GM12872 (cell line): ENCODE data around the gene FNDC1.
A peak's percentile ranks its signal among the peaks of the same experiment; 100 is the strongest.

Source experiments
- CTCF ChIP-seq: IDR thresholded peaks from 3 replicates; pipeline ENCODE4 v1.5.1; 2011; ENCODE audit warnings: low read depth, mild to moderate bottlenecking, low read length, moderate library complexity; ENCODE audit not compliant: insufficient read depth

FNDC1 gene

DNA sequence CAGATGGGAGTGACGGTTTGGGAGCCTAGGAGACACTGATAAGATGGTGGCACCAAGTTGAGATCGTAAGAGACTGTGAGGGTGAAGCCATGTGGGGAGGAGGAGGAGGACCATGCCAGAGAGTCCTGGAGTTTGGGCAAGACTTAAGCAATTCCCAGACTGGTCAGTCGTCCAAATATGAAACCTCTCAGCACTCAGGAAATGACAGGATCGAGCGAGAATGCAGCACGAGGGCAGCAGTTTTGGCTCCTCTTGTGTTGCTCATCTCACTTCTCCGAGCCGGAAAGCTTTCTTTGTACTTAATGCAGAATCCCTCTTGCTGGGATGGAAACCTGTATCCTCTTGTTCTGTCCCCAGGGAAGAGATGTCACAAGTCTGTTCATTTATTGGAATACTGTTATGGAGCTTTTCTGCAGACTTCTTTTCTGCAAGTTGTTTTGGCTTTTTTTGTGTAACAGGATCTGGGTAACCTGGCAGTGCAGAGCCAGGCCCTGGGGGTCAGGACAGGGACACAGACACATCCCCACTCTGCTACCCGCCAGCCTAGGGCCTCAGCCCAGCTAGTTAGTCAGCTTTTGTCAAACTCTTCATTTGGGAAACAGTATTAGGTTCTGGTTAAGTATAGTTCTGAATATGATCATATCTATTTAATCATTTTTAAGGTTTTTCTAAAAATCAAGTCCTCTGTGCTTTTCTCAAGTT, 34.3 kb downstream of the FNDC1 start:
- TF ChIP-seq CTCF, result no peak

- TF ChIP-seq CTCF, result no peak
Measured at GRCh38 chr6:159204605-159205004, 35.4 kb downstream of the FNDC1 start.

DNA sequence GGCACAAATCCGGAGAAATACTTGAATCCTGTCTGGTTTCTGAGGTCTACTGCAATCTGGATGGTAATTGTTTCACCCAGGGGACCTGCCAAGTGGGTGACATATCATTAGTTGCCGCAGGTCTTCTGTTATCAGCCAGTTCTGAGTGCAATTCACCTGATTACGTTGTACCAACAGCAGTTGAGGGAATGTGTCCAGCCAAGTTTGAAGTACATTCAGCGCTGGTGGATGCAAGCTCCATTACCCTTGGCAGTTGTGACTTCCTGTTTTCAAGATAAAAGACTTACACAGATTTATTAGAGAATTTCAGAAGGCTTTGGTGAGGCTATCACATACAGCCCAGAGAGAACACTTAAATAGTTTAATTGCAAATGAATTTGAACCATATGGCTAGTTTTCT, 42.8 kb downstream of the FNDC1 start:
- no peak for TF ChIP-seq CTCF

- TF ChIP-seq CTCF, result no peak
Measured at GRCh38 chr6:159212525-159213280, 43.5 kb downstream of the FNDC1 start.

DNA sequence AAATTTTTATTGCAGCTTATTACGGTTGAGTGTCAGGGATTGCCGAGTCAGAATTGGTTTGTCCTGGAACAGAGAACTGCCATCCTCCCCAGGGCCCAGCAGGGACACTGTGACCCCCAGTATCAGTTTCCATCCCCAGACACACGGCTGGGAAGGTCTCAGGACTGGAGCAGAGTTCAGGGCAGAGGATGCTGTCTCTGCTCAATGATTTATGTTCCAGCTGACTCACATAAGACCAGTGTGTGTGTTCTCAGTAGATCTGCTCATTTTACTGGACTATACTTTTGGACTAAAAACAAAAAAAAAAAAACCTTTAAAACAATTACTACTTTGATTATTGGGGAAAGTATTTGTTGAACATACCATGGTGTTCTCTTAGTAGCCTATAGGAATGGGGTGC, 44.2 kb downstream of the FNDC1 start:
- no peak for TF ChIP-seq CTCF

DNA sequence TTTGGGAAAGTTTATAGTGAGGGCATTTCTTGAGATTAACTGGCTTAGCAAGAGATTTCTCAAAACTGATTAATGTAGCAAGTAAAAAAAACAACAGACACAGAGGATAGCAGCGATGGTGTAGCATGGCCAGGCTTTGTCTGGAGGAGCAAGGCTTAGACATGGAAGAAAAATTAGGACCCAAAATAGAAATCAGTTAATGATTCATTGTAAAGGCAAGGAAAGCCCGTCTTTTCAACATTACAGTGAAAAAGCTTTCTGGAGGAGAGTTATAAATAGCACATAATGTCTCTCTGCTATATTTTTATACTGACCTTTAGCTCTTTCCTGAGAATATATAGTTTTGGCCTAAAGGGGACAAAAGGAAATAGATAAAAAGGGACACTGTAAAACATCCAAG, 45.1 kb downstream of the FNDC1 start:
- no peak for TF ChIP-seq CTCF

- peak; percentile 64 for TF ChIP-seq CTCF
Measured at GRCh38 chr6:159217595-159218275, 48.5 kb downstream of the FNDC1 start.
